Measurements from ENCODE around the gene XRCC3. TPM values are rescaled to one million over a fixed set of nuclear protein-coding genes. Genes with fewer than 3 reads are reported as not detected.

Gene XRCC3
- total RNA-seq, 1 experiment from 2014 or later: 46.7 TPM

DNA sequence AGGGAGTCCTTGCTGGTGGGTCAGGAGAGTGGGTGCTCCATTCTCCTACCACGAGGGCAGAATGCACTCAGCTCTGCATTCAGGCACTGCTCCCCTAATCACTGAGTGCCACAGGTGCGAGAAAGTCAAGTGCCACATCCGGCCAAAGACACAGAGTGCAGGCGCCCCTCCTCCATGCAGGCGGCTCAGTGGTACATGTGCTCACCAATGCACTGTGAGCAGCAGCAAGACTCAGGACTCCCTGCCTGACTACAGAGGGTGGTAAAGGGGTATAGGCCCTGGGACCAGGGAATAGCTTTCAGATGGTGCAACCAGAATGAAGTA is 33.2 kb upstream of the XRCC3 start (continued):
- TF ChIP-seq ATF3 (CRISPR knock-in tag; conservative IDR thresholded peaks at IDR 0.05): no peak
- TF ChIP-seq NFE2L1 (CRISPR knock-in tag; IDR thresholded peaks at IDR 0.05): no peak

GRCh38 chr14:103746701-103747100 is 31.4 kb upstream of the XRCC3 start:
- Mint-ChIP-seq H3K4me3 (no peak overlapping the region), H3K4me1 (peaks cover 7% of the 10 kb centered on the region), H3K27ac (0 out of 2 replicates have a peak overlapping the region, but pooled peaks have one; percentile 8), H3K36me3 (no peaks in the 10 kb centered on the region), H3K9me3 (no peaks in the 10 kb centered on the region), H3K27me3 (ENCODE audit: low read depth) (no peaks in the 10 kb centered on the region)
- ChIA-PET CTCF (interaction anchor here (0.7 to 1.0 kb wide), 2 partner anchors 24 to 73 kb away, joined by 3 read pairs; no protein-coding TSS in a partner anchor), POLR2A (interaction anchor here (0.7 kb wide), 1 partner anchor 958 kb away, joined by 3 read pairs; no protein-coding TSS in a partner anchor)
- TF ChIP-seq, protein P1, sequence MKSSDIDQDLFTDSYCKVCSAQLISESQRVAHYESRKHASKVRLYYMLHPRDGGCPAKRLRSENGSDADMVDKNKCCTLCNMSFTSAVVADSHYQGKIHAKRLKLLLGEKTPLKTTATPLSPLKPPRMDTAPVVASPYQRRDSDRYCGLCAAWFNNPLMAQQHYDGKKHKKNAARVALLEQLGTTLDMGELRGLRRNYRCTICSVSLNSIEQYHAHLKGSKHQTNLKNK (CRISPR knock-in tag; IDR thresholded peaks at IDR 0.05): no peak
- TF ChIP-seq ZNF532 (CRISPR knock-in tag; IDR thresholded peaks at IDR 0.05; ENCODE audit: borderline replicate concordance): no peak
- TF ChIP-seq CREM (CRISPR knock-in tag; IDR thresholded peaks at IDR 0.05): no peak
- TF ChIP-seq ATF2 (CRISPR knock-in tag; IDR thresholded peaks at IDR 0.05; ENCODE audit: borderline replicate concordance, low read depth): no peak
- ATAC-seq (no peak), DNase-seq (ENCODE audit: low spot score) (no peak)

- Mint-ChIP-seq H3K4me1 (peaks cover 7% of the 10 kb centered on the region), H3K27me3 (ENCODE audit: low read depth) (no peaks in the 10 kb centered on the region), H3K4me3 (no peak overlapping the region), H3K27ac (no peak overlapping the region), H3K9me3 (no peaks in the 10 kb centered on the region), H3K36me3 (0 out of 2 replicates have a peak, but pooled peaks cover 3% of the 10 kb centered on the region)
- TF ChIP-seq TCF7 (CRISPR knock-in tag; IDR thresholded peaks at IDR 0.05; ENCODE audit: low read depth) (no peak), CBFB (CRISPR knock-in tag; IDR thresholded peaks at IDR 0.05; ENCODE audit: low read depth) (no peak), ZNF423 (CRISPR knock-in tag; IDR thresholded peaks at IDR 0.05) (no peak), ATF3 (CRISPR knock-in tag; conservative IDR thresholded peaks at IDR 0.05) (no peak), ZNF138 (CRISPR knock-in tag; conservative IDR thresholded peaks at IDR 0.05) (no peak), ZNF416 (CRISPR knock-in tag; IDR thresholded peaks at IDR 0.05) (no peak), NR2C2 (CRISPR knock-in tag; IDR thresholded peaks at IDR 0.05) (no peak), ELF4 (CRISPR knock-in tag; IDR thresholded peaks at IDR 0.05; ENCODE audit: low read depth) (no peak)
- TF ChIP-seq, protein P2, sequence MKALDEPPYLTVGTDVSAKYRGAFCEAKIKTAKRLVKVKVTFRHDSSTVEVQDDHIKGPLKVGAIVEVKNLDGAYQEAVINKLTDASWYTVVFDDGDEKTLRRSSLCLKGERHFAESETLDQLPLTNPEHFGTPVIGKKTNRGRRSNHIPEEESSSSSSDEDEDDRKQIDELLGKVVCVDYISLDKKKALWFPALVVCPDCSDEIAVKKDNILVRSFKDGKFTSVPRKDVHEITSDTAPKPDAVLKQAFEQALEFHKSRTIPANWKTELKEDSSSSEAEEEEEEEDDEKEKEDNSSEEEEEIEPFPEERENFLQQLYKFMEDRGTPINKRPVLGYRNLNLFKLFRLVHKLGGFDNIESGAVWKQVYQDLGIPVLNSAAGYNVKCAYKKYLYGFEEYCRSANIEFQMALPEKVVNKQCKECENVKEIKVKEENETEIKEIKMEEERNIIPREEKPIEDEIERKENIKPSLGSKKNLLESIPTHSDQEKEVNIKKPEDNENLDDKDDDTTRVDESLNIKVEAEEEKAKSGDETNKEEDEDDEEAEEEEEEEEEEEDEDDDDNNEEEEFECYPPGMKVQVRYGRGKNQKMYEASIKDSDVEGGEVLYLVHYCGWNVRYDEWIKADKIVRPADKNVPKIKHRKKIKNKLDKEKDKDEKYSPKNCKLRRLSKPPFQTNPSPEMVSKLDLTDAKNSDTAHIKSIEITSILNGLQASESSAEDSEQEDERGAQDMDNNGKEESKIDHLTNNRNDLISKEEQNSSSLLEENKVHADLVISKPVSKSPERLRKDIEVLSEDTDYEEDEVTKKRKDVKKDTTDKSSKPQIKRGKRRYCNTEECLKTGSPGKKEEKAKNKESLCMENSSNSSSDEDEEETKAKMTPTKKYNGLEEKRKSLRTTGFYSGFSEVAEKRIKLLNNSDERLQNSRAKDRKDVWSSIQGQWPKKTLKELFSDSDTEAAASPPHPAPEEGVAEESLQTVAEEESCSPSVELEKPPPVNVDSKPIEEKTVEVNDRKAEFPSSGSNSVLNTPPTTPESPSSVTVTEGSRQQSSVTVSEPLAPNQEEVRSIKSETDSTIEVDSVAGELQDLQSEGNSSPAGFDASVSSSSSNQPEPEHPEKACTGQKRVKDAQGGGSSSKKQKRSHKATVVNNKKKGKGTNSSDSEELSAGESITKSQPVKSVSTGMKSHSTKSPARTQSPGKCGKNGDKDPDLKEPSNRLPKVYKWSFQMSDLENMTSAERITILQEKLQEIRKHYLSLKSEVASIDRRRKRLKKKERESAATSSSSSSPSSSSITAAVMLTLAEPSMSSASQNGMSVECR (CRISPR knock-in tag; IDR thresholded peaks at IDR 0.05; ENCODE audit: borderline replicate concordance): no peak
- TF ChIP-seq, protein P3, sequence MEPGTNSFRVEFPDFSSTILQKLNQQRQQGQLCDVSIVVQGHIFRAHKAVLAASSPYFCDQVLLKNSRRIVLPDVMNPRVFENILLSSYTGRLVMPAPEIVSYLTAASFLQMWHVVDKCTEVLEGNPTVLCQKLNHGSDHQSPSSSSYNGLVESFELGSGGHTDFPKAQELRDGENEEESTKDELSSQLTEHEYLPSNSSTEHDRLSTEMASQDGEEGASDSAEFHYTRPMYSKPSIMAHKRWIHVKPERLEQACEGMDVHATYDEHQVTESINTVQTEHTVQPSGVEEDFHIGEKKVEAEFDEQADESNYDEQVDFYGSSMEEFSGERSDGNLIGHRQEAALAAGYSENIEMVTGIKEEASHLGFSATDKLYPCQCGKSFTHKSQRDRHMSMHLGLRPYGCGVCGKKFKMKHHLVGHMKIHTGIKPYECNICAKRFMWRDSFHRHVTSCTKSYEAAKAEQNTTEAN (CRISPR knock-in tag; IDR thresholded peaks at IDR 0.05): no peak
- TF ChIP-seq, protein P4, sequence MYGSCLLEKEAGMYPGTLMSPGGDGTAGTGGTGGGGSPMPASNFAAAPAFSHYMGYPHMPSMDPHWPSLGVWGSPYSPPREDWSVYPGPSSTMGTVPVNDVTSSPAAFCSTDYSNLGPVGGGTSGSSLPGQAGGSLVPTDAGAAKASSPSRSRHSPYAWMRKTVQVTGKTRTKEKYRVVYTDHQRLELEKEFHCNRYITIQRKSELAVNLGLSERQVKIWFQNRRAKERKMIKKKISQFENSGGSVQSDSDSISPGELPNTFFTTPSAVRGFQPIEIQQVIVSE (CRISPR knock-in tag; IDR thresholded peaks at IDR 0.05; ENCODE audit: borderline replicate concordance): no peak
- DNase-seq (ENCODE audit: low spot score) (no peak), ATAC-seq (no peak)
- POLR2A ChIA-PET: no interaction called here
- CTCF ChIA-PET: no interaction called here
Measured at GRCh38 chr14:103745424-103745823, 30.2 kb upstream of the XRCC3 start.

Data from WTC11 (cell line).